Measurements from ENCODE around the gene CHD8. TPM values are rescaled to one million over a fixed set of nuclear protein-coding genes. Genes with fewer than 3 reads are reported as not detected.

The CHD8 gene, protein sequence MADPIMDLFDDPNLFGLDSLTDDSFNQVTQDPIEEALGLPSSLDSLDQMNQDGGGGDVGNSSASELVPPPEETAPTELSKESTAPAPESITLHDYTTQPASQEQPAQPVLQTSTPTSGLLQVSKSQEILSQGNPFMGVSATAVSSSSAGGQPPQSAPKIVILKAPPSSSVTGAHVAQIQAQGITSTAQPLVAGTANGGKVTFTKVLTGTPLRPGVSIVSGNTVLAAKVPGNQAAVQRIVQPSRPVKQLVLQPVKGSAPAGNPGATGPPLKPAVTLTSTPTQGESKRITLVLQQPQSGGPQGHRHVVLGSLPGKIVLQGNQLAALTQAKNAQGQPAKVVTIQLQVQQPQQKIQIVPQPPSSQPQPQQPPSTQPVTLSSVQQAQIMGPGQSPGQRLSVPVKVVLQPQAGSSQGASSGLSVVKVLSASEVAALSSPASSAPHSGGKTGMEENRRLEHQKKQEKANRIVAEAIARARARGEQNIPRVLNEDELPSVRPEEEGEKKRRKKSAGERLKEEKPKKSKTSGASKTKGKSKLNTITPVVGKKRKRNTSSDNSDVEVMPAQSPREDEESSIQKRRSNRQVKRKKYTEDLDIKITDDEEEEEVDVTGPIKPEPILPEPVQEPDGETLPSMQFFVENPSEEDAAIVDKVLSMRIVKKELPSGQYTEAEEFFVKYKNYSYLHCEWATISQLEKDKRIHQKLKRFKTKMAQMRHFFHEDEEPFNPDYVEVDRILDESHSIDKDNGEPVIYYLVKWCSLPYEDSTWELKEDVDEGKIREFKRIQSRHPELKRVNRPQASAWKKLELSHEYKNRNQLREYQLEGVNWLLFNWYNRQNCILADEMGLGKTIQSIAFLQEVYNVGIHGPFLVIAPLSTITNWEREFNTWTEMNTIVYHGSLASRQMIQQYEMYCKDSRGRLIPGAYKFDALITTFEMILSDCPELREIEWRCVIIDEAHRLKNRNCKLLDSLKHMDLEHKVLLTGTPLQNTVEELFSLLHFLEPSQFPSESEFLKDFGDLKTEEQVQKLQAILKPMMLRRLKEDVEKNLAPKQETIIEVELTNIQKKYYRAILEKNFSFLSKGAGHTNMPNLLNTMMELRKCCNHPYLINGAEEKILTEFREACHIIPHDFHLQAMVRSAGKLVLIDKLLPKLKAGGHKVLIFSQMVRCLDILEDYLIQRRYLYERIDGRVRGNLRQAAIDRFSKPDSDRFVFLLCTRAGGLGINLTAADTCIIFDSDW (N-terminal part only)
- 100 to 1,000 TPM; 136 to 146 TPM for total RNA-seq
- polyA plus RNA-seq = 10 to 100 TPM; 20.7 to 34.9 (median 29.4) TPM
- total RNA-seq = 204 to 301 (median 253) reads per million in 6 experiments

DNA sequence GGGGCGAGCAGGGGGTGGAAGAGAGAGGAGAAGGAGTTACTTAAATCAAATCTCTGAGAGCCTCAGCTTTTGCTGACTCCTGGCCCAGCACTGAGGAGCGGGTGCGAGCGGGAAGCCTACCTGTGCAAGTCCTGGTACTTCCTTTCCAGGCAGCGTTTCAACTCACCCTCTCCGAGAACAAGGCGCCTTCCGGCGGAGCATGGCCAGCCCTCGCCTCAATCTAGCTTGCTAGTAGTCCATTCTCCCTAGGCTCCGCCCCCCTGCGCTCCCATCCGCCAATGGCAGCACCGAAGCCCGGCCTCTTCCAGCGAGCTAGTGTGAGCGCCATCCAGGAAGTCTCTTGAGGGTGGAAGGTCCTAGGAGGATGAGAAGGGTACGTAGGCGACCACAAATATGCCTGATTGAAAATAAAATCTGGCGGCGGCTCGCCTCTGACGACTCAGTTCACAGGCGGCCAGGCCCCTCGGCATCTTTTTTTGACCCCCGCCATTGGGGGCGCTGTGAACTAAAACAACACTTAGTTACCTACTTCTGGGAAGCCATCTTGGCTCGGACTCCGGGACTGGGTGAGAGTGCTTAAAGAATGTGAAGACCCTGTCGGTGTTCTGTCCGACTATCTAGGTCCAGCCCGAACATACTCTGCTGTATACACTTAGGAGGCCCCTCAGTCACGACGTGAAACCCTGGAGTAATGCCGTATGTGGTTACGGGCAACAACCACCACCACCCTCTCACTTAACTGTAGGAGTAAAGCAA lies at the start of gene CHD8:
Gene CHD8 (minus strand): TSS at position 212 of the 756 bp plus-strand sequence. CDS start 24,480 bp downstream, outside the sequence.
- Mint-ChIP-seq H3K36me3 (peaks cover 4 to 35% (median 6%) of the 10 kb centered on the region in 3 donors), H3K27ac (peak within 1 kb of the TSS; percentile 95 to 100 (median 100)), H3K4me1 (peaks cover 14 to 48% (median 42%) of the 10 kb centered on the region in 4 donors), H3K9me3 (no peaks in the 10 kb centered on the region), H3K4me3 (peak within 1 kb of the TSS; percentile 93 to 100 (median 99)), H3K27me3 (no peaks in the 10 kb centered on the region)
- DNase-seq = peak; percentile 95 to 100 (median 100)
- peak; percentile 96 for ATAC-seq
- POLR2A ChIA-PET = interaction anchor here (0.5 to 5.1 kb wide), 19 partner anchors 9 to 214 kb away, joined by 3 to 137 read pairs (median 4); partner anchors contain the start of genes METTL3, RAB2B, SALL2 and TOX4

GRCh38 chr14:21505012-21505553 lies 49.2 kb upstream of the CHD8 start:
- ATAC-seq = peak in 1 of 2 donors; percentile 28
- Mint-ChIP-seq H3K9me3 (no peaks in the 10 kb centered on the region), H3K4me1 (peaks cover 16 to 51% (median 45%) of the 10 kb centered on the region in 4 donors), H3K36me3 (peaks cover 2 to 58% (median 4%) of the 10 kb centered on the region in 3 donors), H3K4me3 (no peak overlapping the region), H3K27me3 (no peaks in the 10 kb centered on the region), H3K27ac (peak overlapping the region in 7 of 10 donors; percentile 25 to 73 (median 51))
- POLR2A ChIA-PET = no interaction called here
- DNase-seq = no peak

GRCh38 chr14:21503376-21503775 lies 47.5 kb upstream of the CHD8 start:
- no peak for DNase-seq
- H3K4me3 Mint-ChIP-seq = no peak overlapping the region
- POLR2A ChIA-PET = interaction anchor here (1.0 to 1.4 kb wide), 2 partner anchors 8 to 27 kb away, joined by 4 read pairs; partner anchors contain the start of genes METTL3, RAB2B and TOX4
- no peaks in the 10 kb centered on the region for H3K27me3 Mint-ChIP-seq
- no peak for ATAC-seq
- no peaks in the 10 kb centered on the region for H3K9me3 Mint-ChIP-seq
- peaks cover 17 to 52% (median 44%) of the 10 kb centered on the region in 4 donors for H3K4me1 Mint-ChIP-seq
- peaks cover 4 to 75% (median 9%) of the 10 kb centered on the region in 3 donors for H3K36me3 Mint-ChIP-seq
- peak overlapping the region in 3 of 10 donors; percentile 10 to 56 (median 37) for H3K27ac Mint-ChIP-seq

- Mint-ChIP-seq H3K4me1 (peaks cover 14 to 40% (median 37%) of the 10 kb centered on the region in 4 donors), H3K36me3 (peaks cover 0 to 81% (median 9%) of the 10 kb centered on the region in 3 donors), H3K9me3 (no peaks in the 10 kb centered on the region), H3K27ac (peak overlapping the region in 1 of 10 donors; percentile 5), H3K27me3 (no peaks in the 10 kb centered on the region), H3K4me3 (no peak overlapping the region)
- POLR2A ChIA-PET = interaction anchor here (0.7 kb wide), 1 partner anchor 22 kb away, joined by 4 read pairs; no protein-coding TSS in a partner anchor
- no peak for ATAC-seq
- DNase-seq = no peak
Observed at GRCh38 chr14:21501568-21501967, 45.6 kb upstream of the CHD8 start.

GRCh38 chr14:21498540-21499526 lies 42.9 kb upstream of the CHD8 start:
- Mint-ChIP-seq H3K27ac (peak overlapping the region; percentile 7 to 93 (median 81)), H3K9me3 (no peaks in the 10 kb centered on the region), H3K36me3 (peaks cover 0 to 96% (median 18%) of the 10 kb centered on the region in 3 donors), H3K27me3 (no peaks in the 10 kb centered on the region), H3K4me1 (peaks cover 13 to 31% (median 24%) of the 10 kb centered on the region in 4 donors), H3K4me3 (peak overlapping the region in 3 of 10 donors; percentile 8 to 36 (median 26))
- POLR2A ChIA-PET = interaction anchor here (0.5 to 1.6 kb wide), 7 partner anchors 12 to 1696 kb away, joined by 3 to 5 read pairs (median 4); partner anchors contain the start of genes CHD8, METTL3 and SALL2
- ATAC-seq (peak; percentile 78 to 84), DNase-seq (peak in 5 of 10 donors; percentile 35 to 70 (median 63))

DNA sequence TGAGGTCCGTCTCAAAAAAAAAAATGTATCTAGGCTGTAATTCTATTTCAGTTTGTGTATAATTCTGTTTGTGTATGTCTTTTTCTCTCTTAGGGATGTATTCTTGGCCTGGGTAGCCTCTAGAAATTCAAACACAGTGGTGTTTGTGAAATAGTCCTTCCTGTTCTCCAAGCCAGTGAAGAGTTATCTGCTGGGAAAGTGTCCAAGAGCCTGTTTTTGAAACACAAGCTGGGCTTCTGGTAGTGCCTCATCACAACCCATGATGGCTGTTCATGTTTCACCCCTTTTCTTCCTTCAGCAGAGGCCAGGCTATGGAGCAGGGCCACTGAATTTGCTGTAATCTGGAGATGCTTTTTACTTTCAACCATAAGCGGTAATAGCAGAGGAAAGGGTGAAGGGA lies 40.5 kb upstream of the CHD8 start:
- Mint-ChIP-seq H3K9me3 (no peaks in the 10 kb centered on the region), H3K4me3 (no peak overlapping the region), H3K27ac (peak overlapping the region in 3 of 10 donors; percentile 15 to 49 (median 35)), H3K27me3 (no peaks in the 10 kb centered on the region), H3K4me1 (peaks cover 15 to 26% (median 19%) of the 10 kb centered on the region in 4 donors), H3K36me3 (peaks cover 0 to 94% (median 24%) of the 10 kb centered on the region in 3 donors)
- DNase-seq (no peak), ATAC-seq (no peak)
- POLR2A ChIA-PET = interaction anchor here (0.5 to 0.7 kb wide), 2 partner anchors 39 to 61 kb away, joined by 3 read pairs; no protein-coding TSS in a partner anchor

DNA sequence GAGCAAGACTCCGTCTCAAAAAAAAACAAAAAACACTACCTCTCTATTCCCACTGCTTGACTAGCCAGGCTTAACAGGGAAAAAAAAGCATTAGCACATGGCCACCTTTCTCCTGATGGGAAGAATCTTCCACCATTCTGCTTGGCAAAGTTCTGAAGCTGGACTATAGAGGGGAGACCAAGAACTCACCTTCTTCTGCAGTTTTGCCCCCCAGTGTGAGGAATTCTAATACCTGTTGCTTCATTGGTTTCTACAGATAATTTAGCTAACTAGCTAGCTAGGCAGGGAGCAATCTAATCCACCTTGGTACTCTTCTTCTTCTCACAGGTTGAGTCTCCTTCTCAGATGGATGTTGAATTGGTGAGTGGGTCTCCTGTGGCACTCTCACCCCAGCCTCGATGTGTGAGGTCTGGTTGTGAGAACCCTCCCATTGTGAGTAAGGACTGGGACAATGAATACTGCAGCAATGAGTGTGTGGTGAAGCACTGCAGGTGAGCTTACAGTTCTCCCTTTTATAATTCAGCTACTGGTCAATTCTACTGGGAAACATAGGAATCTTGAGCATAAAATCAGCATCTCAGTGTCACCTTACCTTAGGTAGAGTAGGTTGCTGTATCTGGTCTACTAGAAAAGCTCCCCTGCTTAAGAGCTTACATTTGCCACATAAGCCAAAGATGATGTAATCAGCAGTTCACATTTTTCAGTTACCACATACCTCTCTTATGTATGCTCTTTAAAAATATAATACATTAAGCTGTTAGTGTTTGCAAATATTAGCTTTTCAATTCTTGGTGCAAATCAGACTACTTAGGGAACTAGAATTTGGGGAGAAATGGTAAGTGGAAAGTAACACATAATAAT lies 39.2 kb upstream of the CHD8 start:
- Mint-ChIP-seq H3K27ac (peak overlapping the region in 3 of 10 donors; percentile 11 to 36 (median 24)), H3K4me3 (no peak overlapping the region), H3K36me3 (peaks cover 0 to 93% (median 28%) of the 10 kb centered on the region in 3 donors), H3K27me3 (no peaks in the 10 kb centered on the region), H3K4me1 (peaks cover 11 to 19% (median 17%) of the 10 kb centered on the region in 4 donors), H3K9me3 (no peaks in the 10 kb centered on the region)
- DNase-seq (no peak), ATAC-seq (no peak)
- POLR2A ChIA-PET = no interaction called here

GRCh38 chr14:21486640-21487087 lies 30.7 kb upstream of the CHD8 start:
- H3K9me3 Mint-ChIP-seq = no peaks in the 10 kb centered on the region
- H3K27me3 Mint-ChIP-seq = no peaks in the 10 kb centered on the region
- peak overlapping the region in 1 of 10 donors; percentile 19 for H3K27ac Mint-ChIP-seq
- POLR2A ChIA-PET = no interaction called here
- H3K36me3 Mint-ChIP-seq = peaks cover 5 to 65% (median 11%) of the 10 kb centered on the region in 3 donors
- DNase-seq (no peak), ATAC-seq (no peak)
- no peak overlapping the region for H3K4me3 Mint-ChIP-seq
- H3K4me1 Mint-ChIP-seq = peaks cover 0 to 12% (median 4%) of the 10 kb centered on the region in 4 donors
